Neural progenitor cell (in vitro differentiated cells): Measurements from ENCODE around the gene SPATA3. TPM values are rescaled to one million over a fixed set of nuclear protein-coding genes. Genes with fewer than 3 reads are reported as not detected.
A peak's percentile ranks its signal among the peaks of the same experiment; 100 is the strongest.

Experiments used
- DNase-seq: peaks from one replicate; pipeline ENCODE4 v3.0.0-alpha.2; 2016; ENCODE audit warnings: low spot score
- H2AFZ ChIP-seq: fragments of 200-600 bp; sonication (generic); replicated peaks from 2 replicates; pipeline ENCODE4 v1.6.1; 2016; ENCODE audit warnings: antibody characterized with exemption
- H3F3A ChIP-seq: fragments of 200-600 bp; sonication (generic); 2 replicates; pipeline ENCODE4 v1.6.1; 2016; ENCODE audit warnings: antibody characterized with exemption, low read depth
- H3K27ac ChIP-seq: fragments of 200-600 bp; sonication (generic); 2 replicates; pipeline ENCODE4 v1.5.1; 2016; ENCODE audit warnings: mild to moderate bottlenecking
- H3K27me3 ChIP-seq: fragments of 200-600 bp; sonication (generic); 2 replicates; pipeline ENCODE4 v1.6.1; 2016; ENCODE audit warnings: mild to moderate bottlenecking, moderate library complexity
- H3K36me3 ChIP-seq: fragments of 200-600 bp; sonication (generic); 2 replicates; pipeline ENCODE4 v1.5.1; 2016
- H3K4me1 ChIP-seq: fragments of 200-600 bp; sonication (generic); 2 replicates; pipeline ENCODE4 v1.6.1; 2016; ENCODE audit warnings: mixed run types
- H3K4me2 ChIP-seq: fragments of 200-600 bp; sonication (generic); 2 replicates; pipeline ENCODE4 v1.6.1; 2016
- H3K4me3 ChIP-seq: fragments of 200-600 bp; sonication (generic); 2 replicates; pipeline ENCODE4 v1.5.1; 2016
- H3K79me2 ChIP-seq: fragments of 200-600 bp; sonication (generic); 2 replicates; pipeline ENCODE4 v1.6.1; 2016; ENCODE audit warnings: low read depth
- H3K9ac ChIP-seq: fragments of 200-600 bp; sonication (generic); 2 replicates; pipeline ENCODE4 v1.6.1; 2016
- H3K9me3 ChIP-seq: fragments of 200-600 bp; sonication (generic); 2 replicates; pipeline ENCODE4 v1.5.1; 2016; ENCODE audit warnings: low read depth
- H4K20me1 ChIP-seq: fragments of 200-600 bp; sonication (generic); 2 replicates; pipeline ENCODE4 v1.6.1; 2016; ENCODE audit warnings: low read depth
- H3K27ac Mint-ChIP-seq: 3 replicates; pipeline ENCODE4 v1.8.0; 2021; ENCODE audit warnings: mixed read lengths
- H3K27me3 Mint-ChIP-seq: 2 replicates; pipeline ENCODE4 v1.8.0; 2022; ENCODE audit warnings: low read depth, mild to moderate bottlenecking, inconsistent platforms, moderate library complexity, mixed read lengths; ENCODE audit not compliant: insufficient read depth
- H3K36me3 Mint-ChIP-seq: 3 replicates; pipeline ENCODE4 v1.8.0; 2021; ENCODE audit warnings: mixed read lengths
- H3K4me1 Mint-ChIP-seq: 3 replicates; pipeline ENCODE4 v1.8.0; 2021; ENCODE audit warnings: mixed read lengths
- H3K4me3 Mint-ChIP-seq: 3 replicates; pipeline ENCODE4 v1.8.0; 2021; ENCODE audit warnings: mild to moderate bottlenecking, moderate library complexity, mixed read lengths
- H3K9me3 Mint-ChIP-seq: 3 replicates; pipeline ENCODE4 v1.8.0; 2020; ENCODE audit warnings: mixed read lengths
- CTCF ChIP-seq: fragments of 200-600 bp; sonication (generic); IDR thresholded peaks from 2 replicates; pipeline ENCODE4 v1.5.1; 2017; ENCODE audit warnings: antibody characterized with exemption, mild to moderate bottlenecking
- EZH2 ChIP-seq: fragments of 200-600 bp; sonication (generic); IDR thresholded peaks from 2 replicates; pipeline ENCODE4 v1.6.1; 2017; ENCODE audit warnings: antibody characterized with exemption, mild to moderate bottlenecking, moderate library complexity
- EZH2phosphoT487 ChIP-seq: fragments of 200-600 bp; sonication (generic); IDR thresholded peaks from 2 replicates; pipeline ENCODE4 v1.6.1; 2017; ENCODE audit warnings: antibody characterized with exemption
- total RNA-seq: library from RNA; depleted of rRNA; stranded (reverse); fragments of >200 nt; gene quantifications from 2 replicates; pipeline ENCODE4 v1.2.3, GENCODE V29; 2015; ENCODE audit warnings: low replicate concordance

The SPATA3 gene
- total RNA-seq, 1 donor from 2014 or later, result not detected

GRCh38 chr2:230974096-230974913 is 21.6 kb upstream of the SPATA3 start:
- no peak for DNase-seq

GRCh38 chr2:230975927-230976326 is 20.0 kb upstream of the SPATA3 start:
- Histone ChIP-seq H3K4me1 (peaks cover 6% of the 10 kb centered on the region), H3K9ac (no peak overlapping the region), H3K27me3 (no peaks in the 10 kb centered on the region), H3K9me3 (no peaks in the 10 kb centered on the region), H3F3A (no peaks in the 10 kb centered on the region), H3K27ac (no peak overlapping the region), H3K4me3 (no peak overlapping the region), H4K20me1 (no peaks in the 10 kb centered on the region), H3K4me2 (no peak overlapping the region), H3K36me3 (no peaks in the 10 kb centered on the region), H2AFZ (no peak overlapping the region), H3K79me2 (no peaks in the 10 kb centered on the region)
- Mint-ChIP-seq H3K27me3 (peaks cover 2% of the 10 kb centered on the region), H3K4me1 (peaks cover 17% of the 10 kb centered on the region), H3K36me3 (no peaks in the 10 kb centered on the region), H3K9me3 (no peaks in the 10 kb centered on the region), H3K4me3 (no peak overlapping the region), H3K27ac (no peak overlapping the region)
- DNase-seq, result no peak
- TF ChIP-seq EZH2 (no peak), CTCF (no peak), EZH2phosphoT487 (no peak)

More at GRCh38 chr2:230974096-230974913, 21.6 kb upstream of the SPATA3 start:
- H3K27me3 Mint-ChIP-seq, result peaks cover 2% of the 10 kb centered on the region
- Histone ChIP-seq H3K36me3 (no peaks in the 10 kb centered on the region), H3K27me3 (no peaks in the 10 kb centered on the region), H3F3A (no peaks in the 10 kb centered on the region), H3K4me3 (no peak overlapping the region), H3K4me2 (no peak overlapping the region), H4K20me1 (no peaks in the 10 kb centered on the region), H3K9me3 (no peaks in the 10 kb centered on the region), H3K79me2 (no peaks in the 10 kb centered on the region), H3K4me1 (peaks cover 6% of the 10 kb centered on the region), H3K9ac (no peak overlapping the region), H3K27ac (no peak overlapping the region), H2AFZ (no peak overlapping the region)
- H3K27ac Mint-ChIP-seq, result no peak overlapping the region
- H3K36me3 Mint-ChIP-seq, result no peaks in the 10 kb centered on the region
- H3K4me1 Mint-ChIP-seq, result peaks cover 17% of the 10 kb centered on the region
- no peak for TF ChIP-seq CTCF
- no peak for TF ChIP-seq EZH2
- no peak for TF ChIP-seq EZH2phosphoT487
- no peaks in the 10 kb centered on the region for H3K9me3 Mint-ChIP-seq
- no peak overlapping the region for H3K4me3 Mint-ChIP-seq

GRCh38 chr2:230976671-230977171 is 19.2 kb upstream of the SPATA3 start:
- Histone ChIP-seq H3K9ac (no peak overlapping the region), H3F3A (no peaks in the 10 kb centered on the region), H3K27me3 (no peaks in the 10 kb centered on the region), H3K36me3 (no peaks in the 10 kb centered on the region), H3K4me3 (no peak overlapping the region), H2AFZ (no peak overlapping the region), H3K4me2 (no peak overlapping the region), H3K27ac (no peak overlapping the region), H3K9me3 (no peaks in the 10 kb centered on the region), H3K4me1 (peaks cover 6% of the 10 kb centered on the region), H4K20me1 (no peaks in the 10 kb centered on the region), H3K79me2 (no peaks in the 10 kb centered on the region)
- Mint-ChIP-seq H3K4me1 (peaks cover 19% of the 10 kb centered on the region), H3K36me3 (no peaks in the 10 kb centered on the region), H3K27me3 (peaks cover 2% of the 10 kb centered on the region), H3K4me3 (peak overlapping the region; percentile 61), H3K9me3 (no peaks in the 10 kb centered on the region), H3K27ac (peak overlapping the region; percentile 58)
- TF ChIP-seq EZH2 (no peak), CTCF (no peak), EZH2phosphoT487 (no peak)
- DNase-seq, result no peak
